SKM-1 treated with dmso at 0.1 percent for 144 hours (cell line): ENCODE measurements around the gene HSD3B1.
A peak's percentile ranks its signal among the peaks of the same experiment; 100 is the strongest.

ENCODE experiments used
- DNase-seq: peaks from one replicate; lab custom pipeline; 2025; ENCODE audit not compliant: unreplicated experiment; lab: John Stamatoyannopoulos, UW

HSD3B1 gene

DNA sequence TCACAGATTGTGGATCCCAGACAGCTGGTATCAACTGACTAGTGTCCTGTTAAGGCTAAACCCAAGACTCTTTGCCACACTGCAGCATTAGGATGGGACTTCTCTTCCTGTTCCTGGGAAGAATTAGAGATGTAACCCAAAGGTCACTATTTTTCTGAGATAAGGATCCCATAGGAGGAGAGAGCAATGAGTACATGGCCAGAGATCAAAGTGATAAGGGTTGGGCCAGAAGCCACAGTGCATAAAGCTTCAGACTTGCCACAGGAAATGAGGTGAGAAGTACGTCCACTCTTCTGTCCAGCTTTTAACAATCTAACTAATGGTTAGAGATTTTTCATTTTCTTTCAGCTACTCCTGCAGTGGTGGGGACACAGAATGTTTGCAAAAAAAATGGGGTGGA, at the start of gene HSD3B1:
HSD3B1 (plus strand) TSS at position 270 of the 400 bp plus-strand sequence. CDS start 267 bp downstream, outside the sequence.
- DNase-seq: no peak

- no peak for DNase-seq
Measured at GRCh38 chr1:119462964-119463363, 44.0 kb upstream of the HSD3B1 start.

DNA sequence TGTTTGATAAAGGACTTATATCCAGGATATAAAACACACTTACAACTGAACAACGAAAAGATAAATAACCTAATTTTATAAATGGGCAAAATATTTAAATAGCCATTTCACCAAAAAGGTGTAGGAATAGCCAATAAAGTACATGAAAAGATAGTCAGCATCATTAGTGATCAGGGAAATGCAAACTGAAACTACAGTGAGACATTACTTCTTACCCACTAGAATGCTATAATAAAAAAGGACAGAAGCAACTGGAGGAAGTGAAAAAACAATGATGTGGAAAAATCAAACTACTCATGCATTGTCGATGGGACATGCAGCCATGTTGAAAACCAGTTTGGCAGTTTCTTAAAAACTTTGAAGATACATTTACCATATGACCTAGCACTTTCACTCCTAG, 43.4 kb upstream of the HSD3B1 start:
- DNase-seq: no peak

DNA sequence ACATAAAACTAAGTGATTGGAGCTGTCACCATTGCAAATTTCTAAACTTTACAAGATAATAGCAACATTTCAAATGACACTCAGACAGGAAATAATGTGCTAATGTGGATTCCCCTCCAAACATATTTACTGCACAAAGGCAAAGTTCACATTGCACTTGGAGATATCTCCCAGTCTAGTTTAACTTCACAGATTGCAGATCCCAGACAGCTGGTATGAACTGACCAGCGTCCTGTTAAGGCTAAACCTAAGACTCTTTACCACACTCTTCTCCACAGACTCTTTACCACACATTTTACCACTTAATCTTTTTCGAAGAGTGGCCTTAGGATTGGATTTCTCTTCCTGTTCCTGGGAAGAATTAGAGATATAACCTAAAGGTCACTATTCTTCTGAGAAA, 40.6 kb upstream of the HSD3B1 start:
- DNase-seq: no peak

DNA sequence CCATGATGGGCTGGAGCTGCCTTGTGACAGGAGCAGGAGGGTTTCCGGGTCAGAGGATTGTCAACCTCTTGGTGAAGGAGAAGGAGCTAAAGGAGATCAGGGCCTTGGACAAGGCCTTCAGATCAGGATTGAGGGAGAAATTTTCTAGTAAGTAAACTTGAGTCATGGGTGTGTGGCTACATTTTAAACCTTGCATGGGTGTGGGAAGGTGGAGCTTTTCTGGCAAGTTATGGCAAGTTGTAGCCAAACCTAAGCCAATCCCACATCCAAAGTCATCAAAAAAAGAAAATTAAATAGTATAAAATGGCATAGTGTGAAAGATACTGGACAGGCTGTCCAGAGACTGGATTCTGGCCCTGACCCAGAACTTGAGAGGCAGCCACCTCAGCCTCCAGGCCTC, 39.8 kb upstream of the HSD3B1 start:
- DNase-seq: no peak

- DNase-seq: no peak
Measured at GRCh38 chr1:119467857-119468668, 38.9 kb upstream of the HSD3B1 start.

DNA sequence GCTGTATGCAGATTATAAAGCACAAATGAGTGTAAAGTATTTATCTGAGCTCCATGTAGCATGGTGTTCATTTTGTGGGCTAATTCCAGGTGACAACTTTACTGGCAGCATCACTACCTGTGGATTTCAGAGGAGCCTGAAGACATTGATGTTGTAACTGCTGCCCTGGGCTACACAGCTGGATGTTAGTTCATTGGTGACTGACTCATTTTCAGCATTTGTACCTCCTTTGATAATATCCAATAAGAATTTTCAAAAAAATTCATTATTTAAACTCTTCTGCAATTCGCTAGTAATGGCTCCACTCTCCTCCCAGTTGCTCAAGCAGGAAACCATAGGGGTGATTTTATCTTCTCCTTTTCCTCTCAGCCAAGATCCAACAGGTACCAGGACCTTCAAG, 37.3 kb upstream of the HSD3B1 start:
- DNase-seq: no peak

- DNase-seq: no peak
Measured at GRCh38 chr1:119470377-119470776, 36.6 kb upstream of the HSD3B1 start.

- no peak for DNase-seq
Measured at GRCh38 chr1:119470958-119471357, 36.1 kb upstream of the HSD3B1 start.

GRCh38 chr1:119471566-119471965, 35.4 kb upstream of the HSD3B1 start:
- DNase-seq: no peak

GRCh38 chr1:119472080-119472818, 34.8 kb upstream of the HSD3B1 start:
- no peak for DNase-seq

DNA sequence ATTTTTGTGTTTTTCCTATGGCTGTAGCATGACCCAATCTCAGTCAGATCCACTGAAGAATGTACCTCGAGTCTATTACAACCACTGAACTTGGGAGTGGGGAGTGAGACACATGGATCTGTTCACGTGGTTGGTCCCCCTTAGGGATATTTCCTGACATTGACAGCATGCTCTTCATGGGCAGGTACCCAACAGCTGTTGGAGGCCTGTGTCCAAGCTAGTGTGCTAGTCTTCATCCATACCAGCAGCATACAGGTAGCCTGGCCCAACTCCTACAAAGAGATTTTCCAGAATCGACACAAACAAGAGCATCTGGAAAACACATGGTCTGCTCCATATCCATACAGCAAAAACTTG, 34.2 kb upstream of the HSD3B1 start:
- DNase-seq: no peak

DNA sequence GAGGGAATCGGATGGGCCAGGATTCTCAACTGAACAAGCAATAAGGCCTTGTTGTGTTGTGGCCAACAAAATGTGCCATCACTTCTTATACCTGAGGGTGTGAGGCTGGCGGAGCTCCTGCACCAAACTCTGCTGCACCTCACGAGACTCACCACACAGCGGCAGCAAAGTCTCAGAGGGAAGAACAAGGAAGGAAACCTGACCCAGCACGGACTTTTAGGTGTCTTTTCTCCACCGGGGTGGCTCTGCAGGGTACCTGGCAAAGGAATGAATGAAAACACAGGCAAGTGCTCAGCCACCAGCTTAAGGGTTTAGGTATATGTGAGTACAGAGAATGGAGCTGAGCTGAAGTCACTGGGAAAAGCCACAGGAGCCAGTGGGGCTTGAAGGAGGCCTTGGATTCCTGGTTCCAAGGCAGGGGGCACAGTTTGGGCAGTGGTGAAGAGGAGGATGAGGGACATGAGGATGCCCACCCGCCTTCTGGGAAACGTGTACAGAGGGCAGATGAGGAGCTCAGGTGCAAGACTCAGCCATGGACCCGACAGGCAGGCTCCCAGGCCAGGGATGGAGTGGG, 31.1 kb upstream of the HSD3B1 start:
- peak; percentile 54 for DNase-seq

- no peak for DNase-seq
Measured at GRCh38 chr1:119477710-119478109, 29.3 kb upstream of the HSD3B1 start.

GRCh38 chr1:119480175-119480574, 26.8 kb upstream of the HSD3B1 start:
- no peak for DNase-seq

DNA sequence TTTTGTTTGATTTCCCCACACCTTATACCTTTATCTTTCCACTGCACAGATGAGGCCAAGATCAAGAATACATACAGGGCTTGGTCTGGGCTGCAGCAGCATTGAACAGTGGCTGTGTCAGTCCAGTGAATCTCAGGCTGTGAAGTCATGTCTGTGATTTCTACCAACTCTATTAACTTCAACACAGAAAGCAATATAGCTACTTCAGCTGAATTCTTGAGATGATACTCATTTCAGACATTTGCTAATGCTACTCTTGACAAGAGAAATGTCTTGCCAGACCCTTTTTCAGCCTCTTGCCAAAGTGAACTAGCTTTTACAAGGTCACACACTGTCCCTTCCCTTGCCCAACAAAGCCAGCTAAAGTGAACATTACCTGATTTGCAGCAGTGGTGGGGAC, 25.1 kb upstream of the HSD3B1 start:
- no peak for DNase-seq

DNA sequence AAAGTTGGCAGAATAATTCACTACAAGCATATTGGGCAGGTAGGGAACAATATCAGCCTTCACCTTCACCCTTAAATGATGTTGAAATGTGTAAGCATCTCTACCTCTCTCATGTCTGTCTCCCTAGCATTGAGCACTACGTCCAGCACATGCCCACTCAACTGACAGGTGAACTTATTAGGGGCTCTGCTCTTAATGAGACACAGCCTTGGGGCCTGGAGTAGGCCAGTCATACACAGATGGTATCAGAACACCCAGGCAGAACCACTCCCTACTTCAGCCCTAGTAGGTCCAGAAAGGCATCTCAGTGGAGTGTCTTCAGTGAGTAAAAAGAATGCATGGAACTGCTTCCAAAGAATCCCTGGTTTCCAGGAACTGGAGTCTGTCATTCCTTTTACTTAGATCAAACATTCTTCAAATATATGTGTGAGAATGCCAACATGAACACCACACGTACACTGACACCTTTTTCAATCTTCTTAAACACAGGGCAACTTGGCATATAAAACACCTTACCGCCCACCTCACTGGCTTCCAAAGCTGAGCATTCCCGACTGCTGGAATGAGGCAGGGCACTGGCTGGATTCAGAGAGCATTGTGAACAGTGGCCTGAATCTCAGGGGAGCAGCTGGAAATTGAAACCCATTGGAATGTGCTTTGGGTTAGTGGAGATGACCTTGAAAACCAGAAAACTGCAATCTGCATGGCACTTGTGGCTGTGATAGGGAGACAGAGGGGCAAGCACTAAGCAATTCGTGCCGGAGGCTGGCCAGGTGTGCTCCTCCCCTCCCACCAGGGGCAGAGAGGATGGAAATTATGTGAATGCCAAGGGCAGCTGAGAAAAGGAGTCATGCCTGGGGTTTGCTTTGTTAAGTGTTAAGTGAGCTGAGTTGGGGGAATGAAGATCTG, 24.2 kb upstream of the HSD3B1 start:
- no peak for DNase-seq

- DNase-seq: no peak
Measured at GRCh38 chr1:119483441-119484200, 23.4 kb upstream of the HSD3B1 start.

DNA sequence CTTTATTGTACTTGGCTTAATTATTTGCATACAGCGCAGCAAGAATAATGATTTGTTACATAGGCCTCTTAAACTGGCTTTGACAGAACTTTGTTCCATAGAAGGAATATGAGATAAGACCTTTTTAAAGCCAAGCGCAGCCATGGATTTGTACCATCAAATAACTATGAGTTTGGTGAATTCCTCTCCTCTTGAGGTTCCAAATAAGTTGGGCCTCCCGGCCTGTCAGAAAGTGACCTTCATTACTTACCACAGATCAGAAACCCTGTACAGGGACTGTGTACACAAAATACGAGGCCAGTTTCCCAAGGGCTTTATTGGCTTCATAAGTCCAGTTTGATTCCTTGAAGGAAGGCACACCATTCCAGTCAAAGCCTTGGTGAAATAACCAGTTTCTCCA, 21.8 kb upstream of the HSD3B1 start:
- no peak for DNase-seq

GRCh38 chr1:119488216-119488615, 18.8 kb upstream of the HSD3B1 start:
- DNase-seq: no peak
